GM18868 (cell line): ENCODE results near the gene TRIM61.
"Not testable (repeated sequence)": the region's sequence is repeated elsewhere in the genome, so short reads cannot be mapped to it uniquely, and the experiment has no call there.

Experiments
- ATAC-seq: cut with Tn5 transposase; IDR thresholded peaks from one replicate; pipeline ENCODE4 v1.9.1; 2021; ENCODE audit warnings: mild to moderate bottlenecking, moderate library complexity; ENCODE audit not compliant: unreplicated experiment

Gene TRIM61

GRCh38 chr4:164977243-164978164 lies at the start of gene TRIM61:
Gene TRIM61, minus strand, starts transcription at chr4:164977657. Its CDS starts 7,655 bp downstream, at chr4:164970002.
- ATAC-seq = peak; percentile 100

GRCh38 chr4:165025782-165026181 lies 48.3 kb upstream of the TRIM61 start:
- not testable (repeated sequence) for ATAC-seq

GRCh38 chr4:165019995-165020394 lies 42.5 kb upstream of the TRIM61 start:
- ATAC-seq = not testable (repeated sequence)

GRCh38 chr4:165016971-165017370 lies 39.5 kb upstream of the TRIM61 start:
- no peak for ATAC-seq

- ATAC-seq = no peak
These were observed 36.2 kb upstream of the TRIM61 start for GRCh38 chr4:165013691-165014090.

- ATAC-seq = no peak
These were observed 33.9 kb upstream of the TRIM61 start for GRCh38 chr4:165011403-165011802.

GRCh38 chr4:165010991-165011390 lies 33.5 kb upstream of the TRIM61 start:
- no peak for ATAC-seq

GRCh38 chr4:165010487-165010886 lies 33.0 kb upstream of the TRIM61 start:
- ATAC-seq = no peak

GRCh38 chr4:165009493-165010227 lies 32.2 kb upstream of the TRIM61 start:
- ATAC-seq = peak; percentile 56

GRCh38 chr4:165006886-165007285 lies 29.4 kb upstream of the TRIM61 start:
- no peak for ATAC-seq

GRCh38 chr4:165006456-165006855 lies 29.0 kb upstream of the TRIM61 start:
- no peak for ATAC-seq

- no peak for ATAC-seq
These were observed 28.0 kb upstream of the TRIM61 start for GRCh38 chr4:165005352-165005925.

GRCh38 chr4:165001957-165002356 lies 24.5 kb upstream of the TRIM61 start:
- ATAC-seq = not testable (repeated sequence)

GRCh38 chr4:164998526-164999080 lies 21.1 kb upstream of the TRIM61 start:
- ATAC-seq = not testable (repeated sequence)

GRCh38 chr4:164997941-164998340 lies 20.5 kb upstream of the TRIM61 start:
- ATAC-seq = no peak

- no peak for ATAC-seq
These were observed 19.9 kb upstream of the TRIM61 start for GRCh38 chr4:164997324-164997723.

- not testable (repeated sequence) for ATAC-seq
These were observed 18.7 kb upstream of the TRIM61 start for GRCh38 chr4:164996123-164996522.

- ATAC-seq = not testable (repeated sequence)
These were observed 13.3 kb upstream of the TRIM61 start for GRCh38 chr4:164990786-164991185.

- no peak for ATAC-seq
These were observed 12.0 kb upstream of the TRIM61 start for GRCh38 chr4:164989471-164989870.

- ATAC-seq = not testable (repeated sequence)
These were observed 5.5 kb downstream of the TRIM61 start for GRCh38 chr4:164971929-164972328.

GRCh38 chr4:164959896-164960295 lies 17.6 kb downstream of the TRIM61 start:
- no peak for ATAC-seq
